Stimulated activated naive CD8-positive, alpha-beta T cell treated with anti-CD3 and anti-CD28 coated beads, Interleukin-15, amount 100 ng/mL, for 72 hours (primary cell): ENCODE measurements around the gene SLCO3A1.
A peak's percentile ranks its signal among the peaks of the same experiment; 100 is the strongest.

Source experiments
- ATAC-seq: fragments of 150-1000 bp; cut with Tn5 transposase; 2 replicates; pipeline ENCODE4 v1.10.0; 2021; ENCODE audit warnings: mild to moderate bottlenecking, moderate library complexity
- DNase-seq, 2 donors: peaks; one replicate each; pipeline ENCODE4 v3.0.0; 2021 to 2022
- H3K27ac Mint-ChIP-seq, 2 donors: one replicate each; pipeline ENCODE4 v1.8.0; 2022; ENCODE audit warnings: mild to moderate bottlenecking in 2 of 2, mixed read lengths in 2 of 2, moderate library complexity in 2 of 2
- H3K27me3 Mint-ChIP-seq: one replicate; pipeline ENCODE4 v1.8.0; 2022; ENCODE audit warnings: mixed read lengths
- H3K4me1 Mint-ChIP-seq: one replicate; pipeline ENCODE4 v1.8.0; 2022; ENCODE audit warnings: mild to moderate bottlenecking, mixed read lengths
- H3K4me3 Mint-ChIP-seq, 2 donors: one replicate each; pipeline ENCODE4 v1.8.0; 2022; ENCODE audit warnings: mild to moderate bottlenecking in 2 of 2, mixed read lengths in 2 of 2, moderate library complexity in 1 of 2
- H3K9me3 Mint-ChIP-seq, 2 donors: one replicate each; pipeline ENCODE4 v1.8.0; 2022; ENCODE audit warnings: mixed read lengths in 2 of 2

SLCO3A1 gene

GRCh38 chr15:91924837-91925495, 71.5 kb downstream of the SLCO3A1 start:
- Mint-ChIP-seq H3K27me3 (no peaks in the 10 kb centered on the region), H3K4me1 (peaks cover 14% of the 10 kb centered on the region), H3K9me3 (no peaks in the 10 kb centered on the region), H3K27ac (peak overlapping the region in 1 of 2 donors; percentile 62), H3K4me3 (no peak overlapping the region)
- DNase-seq (no peak), ATAC-seq (no peak)

DNA sequence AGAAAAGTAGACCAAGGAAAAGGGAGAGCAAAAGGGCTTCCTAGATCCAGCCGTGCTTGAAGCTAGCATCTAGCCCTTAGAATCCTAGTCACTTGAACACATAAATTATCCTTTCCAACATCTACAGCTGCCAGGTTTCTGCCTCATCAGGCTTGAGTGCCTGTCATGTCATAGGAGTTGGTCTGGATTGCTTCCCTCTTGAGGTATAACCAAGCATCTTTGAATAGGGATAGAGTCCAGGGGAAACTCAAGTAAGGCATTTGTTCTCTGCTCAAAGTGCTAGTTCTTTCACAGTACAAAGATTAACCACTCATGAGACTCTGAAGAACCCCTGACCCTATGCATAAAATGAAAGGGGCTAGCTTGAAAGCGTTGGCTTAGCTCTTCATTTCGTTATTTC, 72.3 kb downstream of the SLCO3A1 start:
- Mint-ChIP-seq H3K27ac (no peak overlapping the region), H3K4me1 (peaks cover 14% of the 10 kb centered on the region), H3K9me3 (no peaks in the 10 kb centered on the region), H3K4me3 (no peak overlapping the region), H3K27me3 (no peaks in the 10 kb centered on the region)
- ATAC-seq (no peak), DNase-seq (no peak)

- H3K27ac Mint-ChIP-seq = no peak overlapping the region
- no peak overlapping the region for H3K4me3 Mint-ChIP-seq
- DNase-seq (no peak), ATAC-seq (no peak)
- H3K27me3 Mint-ChIP-seq = no peaks in the 10 kb centered on the region
- no peaks in the 10 kb centered on the region for H3K9me3 Mint-ChIP-seq
- peaks cover 4% of the 10 kb centered on the region for H3K4me1 Mint-ChIP-seq
Observed at GRCh38 chr15:91926908-91927270, 73.4 kb downstream of the SLCO3A1 start.

DNA sequence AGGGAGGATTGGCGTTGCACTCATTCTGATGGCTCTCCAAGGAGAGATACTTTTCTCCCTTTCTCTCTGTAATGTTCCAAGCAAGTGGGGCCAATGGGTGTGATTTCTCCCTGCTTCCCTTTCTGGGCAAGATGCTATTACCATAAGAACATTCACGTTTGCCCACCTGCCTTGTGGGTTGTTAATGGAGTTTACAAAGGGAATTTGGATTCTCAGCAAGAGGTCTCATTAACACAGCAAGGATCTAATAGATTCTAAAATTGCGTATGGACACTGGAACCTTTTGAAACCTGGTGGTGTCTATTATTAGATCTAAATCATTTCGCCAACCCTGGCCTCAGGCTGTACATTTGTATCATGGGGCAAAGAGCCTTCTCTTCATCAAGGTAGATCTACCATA, 74.1 kb downstream of the SLCO3A1 start:
- no peaks in the 10 kb centered on the region for H3K9me3 Mint-ChIP-seq
- no peak overlapping the region for H3K27ac Mint-ChIP-seq
- H3K4me3 Mint-ChIP-seq = no peak overlapping the region
- no peaks in the 10 kb centered on the region for H3K27me3 Mint-ChIP-seq
- ATAC-seq (no peak), DNase-seq (no peak)
- no peaks in the 10 kb centered on the region for H3K4me1 Mint-ChIP-seq

DNA sequence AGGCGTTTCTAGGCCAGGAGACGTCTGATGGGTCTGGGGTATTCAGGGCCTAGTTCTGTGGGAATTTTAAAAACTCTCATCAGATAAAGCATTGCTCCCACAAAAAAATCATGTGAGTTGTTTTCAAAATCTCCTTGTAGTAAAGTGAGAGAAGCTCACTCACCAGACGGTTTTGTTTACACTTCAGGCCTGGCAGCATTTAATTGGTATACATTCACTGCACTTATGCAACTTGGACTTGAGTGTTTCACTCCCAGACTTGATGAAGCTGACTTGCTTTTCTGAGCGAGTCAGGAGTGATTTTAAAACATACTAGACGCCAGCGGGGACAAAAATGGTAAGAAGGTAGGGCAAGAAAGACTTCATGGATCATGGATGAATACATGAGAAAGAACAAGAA, 75.2 kb downstream of the SLCO3A1 start:
- DNase-seq (no peak), ATAC-seq (no peak)
- H3K27ac Mint-ChIP-seq = no peak overlapping the region
- H3K27me3 Mint-ChIP-seq = no peaks in the 10 kb centered on the region
- no peaks in the 10 kb centered on the region for H3K4me1 Mint-ChIP-seq
- no peaks in the 10 kb centered on the region for H3K9me3 Mint-ChIP-seq
- H3K4me3 Mint-ChIP-seq = no peak overlapping the region

DNA sequence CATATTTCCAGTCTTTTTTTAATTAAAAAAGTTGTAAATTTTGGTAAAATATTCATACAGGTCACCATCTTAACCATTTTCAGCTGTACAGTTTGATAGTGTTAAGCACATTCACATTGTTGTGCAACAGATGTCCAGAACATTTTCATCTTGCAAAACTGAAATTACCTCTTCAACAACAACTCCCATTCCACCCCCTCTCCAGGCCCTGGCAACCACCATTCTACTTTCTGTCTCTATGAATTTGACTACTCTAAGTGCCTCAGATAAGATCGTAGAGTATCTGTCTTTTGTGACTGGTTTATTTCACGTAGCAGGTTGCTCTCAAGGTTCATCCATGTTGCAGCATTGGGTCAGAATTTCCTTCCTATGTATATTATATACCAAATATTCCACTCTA, 76.0 kb downstream of the SLCO3A1 start:
- Mint-ChIP-seq H3K27ac (peak overlapping the region in 1 of 2 donors; percentile 50), H3K9me3 (no peaks in the 10 kb centered on the region), H3K27me3 (no peaks in the 10 kb centered on the region), H3K4me3 (no peak overlapping the region), H3K4me1 (no peaks in the 10 kb centered on the region)
- ATAC-seq (no peak), DNase-seq (no peak)

- ATAC-seq (no peak), DNase-seq (no peak)
- H3K4me1 Mint-ChIP-seq = no peaks in the 10 kb centered on the region
- H3K27ac Mint-ChIP-seq = no peak overlapping the region
- H3K9me3 Mint-ChIP-seq = no peaks in the 10 kb centered on the region
- H3K4me3 Mint-ChIP-seq = no peak overlapping the region
- no peaks in the 10 kb centered on the region for H3K27me3 Mint-ChIP-seq
Observed at GRCh38 chr15:91930092-91930491, 76.6 kb downstream of the SLCO3A1 start.

DNA sequence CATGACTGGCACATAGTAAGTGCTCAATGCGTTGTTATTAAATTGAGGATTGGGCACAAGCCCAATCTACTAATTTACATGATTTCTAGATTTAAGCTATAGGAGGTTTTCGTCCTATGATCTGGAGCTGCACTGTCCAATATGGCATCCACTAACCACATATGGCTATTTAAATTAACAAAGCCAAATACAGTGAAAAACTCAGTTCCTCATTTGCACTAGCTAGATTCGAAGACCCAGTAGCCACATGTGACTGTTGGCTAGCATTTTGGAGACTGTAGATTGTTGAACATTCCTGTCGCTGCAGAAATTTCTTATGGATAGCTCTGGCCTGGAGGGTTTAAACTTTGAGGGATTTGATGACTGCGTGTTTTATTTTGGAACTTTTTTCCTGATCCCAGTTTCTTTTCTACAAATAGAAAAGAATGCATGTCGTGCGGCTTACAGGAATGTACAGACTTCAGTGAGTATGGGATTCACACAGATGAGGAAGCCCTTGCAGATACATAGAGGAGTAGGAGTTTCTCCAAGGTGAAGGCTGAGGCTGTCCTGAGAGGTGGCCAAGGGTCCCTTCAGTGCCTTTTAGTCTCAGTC, 82.8 kb downstream of the SLCO3A1 start:
- Mint-ChIP-seq H3K4me1 (peaks cover 22% of the 10 kb centered on the region), H3K9me3 (no peaks in the 10 kb centered on the region), H3K27me3 (no peaks in the 10 kb centered on the region), H3K4me3 (no peak overlapping the region), H3K27ac (no peak overlapping the region)
- DNase-seq (no peak), ATAC-seq (no peak)

GRCh38 chr15:91936927-91937326, 83.4 kb downstream of the SLCO3A1 start:
- peaks cover 22% of the 10 kb centered on the region for H3K4me1 Mint-ChIP-seq
- no peaks in the 10 kb centered on the region for H3K27me3 Mint-ChIP-seq
- no peak for ATAC-seq
- DNase-seq = no peak
- H3K9me3 Mint-ChIP-seq = no peaks in the 10 kb centered on the region
- no peak overlapping the region for H3K4me3 Mint-ChIP-seq
- no peak overlapping the region for H3K27ac Mint-ChIP-seq

DNA sequence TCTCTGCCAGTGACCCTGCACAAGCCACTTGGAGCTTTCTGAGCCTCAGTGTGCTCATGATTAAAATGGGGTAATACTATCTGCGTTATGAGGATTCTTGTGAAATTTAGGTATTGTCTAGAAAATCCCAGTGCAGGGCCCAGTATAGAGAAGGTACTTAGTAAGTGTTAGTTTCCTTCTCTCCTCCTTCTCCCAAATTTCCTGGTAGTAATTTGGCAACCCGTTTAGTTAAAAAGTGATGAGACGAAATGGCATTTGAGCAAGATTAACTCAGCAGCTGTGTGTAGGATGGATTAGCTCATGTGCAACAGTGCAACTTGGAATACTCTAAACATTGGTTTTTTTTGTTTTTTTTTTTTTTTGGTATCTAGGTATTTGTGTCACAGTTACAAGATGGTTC, 84.6 kb downstream of the SLCO3A1 start:
- Mint-ChIP-seq H3K27me3 (no peaks in the 10 kb centered on the region), H3K4me3 (no peak overlapping the region), H3K4me1 (peaks cover 28% of the 10 kb centered on the region), H3K27ac (no peak overlapping the region), H3K9me3 (no peaks in the 10 kb centered on the region)
- ATAC-seq = no peak
- no peak for DNase-seq

DNA sequence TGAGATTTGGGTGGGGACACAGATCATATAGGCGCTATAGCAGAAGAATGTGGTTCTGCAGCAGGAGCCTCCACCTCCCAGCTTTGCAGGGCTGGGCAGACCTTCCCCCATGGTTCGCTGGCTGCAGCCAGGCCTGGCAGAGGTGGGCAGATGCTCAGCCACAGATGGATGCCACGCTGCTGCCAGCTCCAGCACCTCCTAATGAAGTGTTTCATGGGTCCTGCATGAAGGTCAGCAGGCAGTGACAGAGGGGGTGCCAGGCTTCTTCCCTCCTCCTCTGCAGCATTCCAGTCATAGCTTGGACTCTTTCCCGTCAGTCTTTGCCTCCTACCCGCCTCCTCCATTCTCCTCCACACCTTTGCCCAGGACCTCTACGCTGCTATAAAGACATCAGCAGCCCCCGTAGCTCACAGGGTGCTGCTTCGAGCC, 85.9 kb downstream of the SLCO3A1 start:
- ATAC-seq (no peak), DNase-seq (no peak)
- Mint-ChIP-seq H3K9me3 (no peaks in the 10 kb centered on the region), H3K4me3 (no peak overlapping the region), H3K27ac (no peak overlapping the region), H3K27me3 (no peaks in the 10 kb centered on the region), H3K4me1 (peaks cover 36% of the 10 kb centered on the region)

- ATAC-seq (peak; percentile 71), DNase-seq (no peak)
- H3K27me3 Mint-ChIP-seq = peaks cover 8% of the 10 kb centered on the region
- H3K4me1 Mint-ChIP-seq = peaks cover 29% of the 10 kb centered on the region
- no peaks in the 10 kb centered on the region for H3K9me3 Mint-ChIP-seq
- H3K4me3 Mint-ChIP-seq = no peak overlapping the region
- peak overlapping the region in 1 of 2 donors; percentile 44 for H3K27ac Mint-ChIP-seq
Observed at GRCh38 chr15:91940496-91941381, 87.2 kb downstream of the SLCO3A1 start.

DNA sequence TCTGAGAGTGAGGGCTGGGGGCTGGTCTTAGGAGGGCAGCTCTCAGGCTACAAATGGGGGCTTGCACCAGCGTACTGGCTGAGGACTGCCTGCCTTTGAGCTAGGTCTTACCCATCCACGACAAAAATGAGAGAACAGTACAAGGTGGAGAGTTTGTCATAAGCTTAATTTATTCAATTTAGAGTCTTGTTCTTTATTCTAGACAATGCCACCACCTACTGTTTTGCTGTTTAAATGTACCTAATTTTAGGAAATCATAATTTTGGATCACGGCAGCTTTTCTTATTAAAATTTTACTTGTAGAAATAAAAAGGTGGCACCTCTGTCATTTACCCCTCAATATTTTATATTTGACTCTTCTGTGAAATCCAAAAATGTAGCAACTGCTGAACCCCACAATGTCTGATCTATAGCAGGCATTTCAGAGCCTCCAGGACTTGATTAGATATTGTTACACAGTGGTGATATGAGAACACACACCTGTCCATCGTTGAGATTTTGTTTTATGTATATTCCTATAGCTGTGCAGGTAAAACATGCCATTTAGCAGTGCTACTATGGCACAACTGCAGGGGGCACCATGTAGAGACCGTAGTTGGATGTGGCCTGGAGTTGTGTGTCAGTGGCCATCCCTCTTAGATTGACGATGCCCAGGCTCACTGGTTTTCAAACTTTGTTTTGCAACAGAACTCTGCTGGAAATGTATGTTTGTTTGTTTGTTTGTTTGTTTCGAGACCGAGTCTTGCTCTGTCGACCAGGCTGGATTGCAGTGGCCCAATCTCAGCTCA, 88.6 kb downstream of the SLCO3A1 start:
- no peak overlapping the region for H3K27ac Mint-ChIP-seq
- no peak overlapping the region for H3K4me3 Mint-ChIP-seq
- peak; percentile 19 for ATAC-seq
- H3K4me1 Mint-ChIP-seq = peaks cover 31% of the 10 kb centered on the region
- no peaks in the 10 kb centered on the region for H3K9me3 Mint-ChIP-seq
- H3K27me3 Mint-ChIP-seq = peaks cover 14% of the 10 kb centered on the region
- DNase-seq = no peak

DNA sequence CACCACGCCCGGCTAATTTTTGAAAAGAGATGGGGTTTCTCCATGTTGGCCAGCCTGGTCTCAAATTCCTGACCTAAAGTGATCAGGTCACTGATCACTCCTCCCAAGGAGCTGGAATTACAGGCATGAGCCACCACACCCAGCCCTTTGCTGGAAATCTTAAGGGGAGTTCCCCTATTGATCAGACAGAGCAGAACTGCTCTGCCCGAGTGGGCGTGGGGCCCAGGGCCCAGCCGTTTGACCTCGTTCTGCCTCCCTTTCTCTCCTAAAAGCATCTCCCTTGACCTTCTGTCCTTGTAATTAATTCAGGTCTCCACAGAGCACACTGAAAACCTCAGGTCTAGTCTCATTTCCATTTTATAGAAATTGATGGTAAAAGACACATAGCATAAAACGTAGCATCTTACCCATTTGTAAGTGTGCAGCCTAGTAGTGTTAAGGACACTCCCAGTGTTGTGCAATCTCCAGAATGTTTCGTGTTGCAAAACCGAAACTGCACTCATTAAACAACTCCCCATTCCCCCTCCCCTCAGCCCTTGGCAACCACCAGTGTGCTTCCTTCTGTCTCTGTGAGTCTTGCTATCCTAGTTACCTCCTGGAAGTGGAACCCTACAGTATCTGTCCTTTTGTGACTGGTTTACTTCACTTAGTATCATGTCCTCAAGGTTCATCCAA, 89.3 kb downstream of the SLCO3A1 start:
- peak in 1 of 2 donors; percentile 21 for DNase-seq
- H3K27me3 Mint-ChIP-seq = peaks cover 20% of the 10 kb centered on the region
- no peak overlapping the region for H3K27ac Mint-ChIP-seq
- H3K9me3 Mint-ChIP-seq = no peaks in the 10 kb centered on the region
- ATAC-seq = peak; percentile 70
- peaks cover 37% of the 10 kb centered on the region for H3K4me1 Mint-ChIP-seq
- peak overlapping the region; percentile 4 to 25 for H3K4me3 Mint-ChIP-seq

DNA sequence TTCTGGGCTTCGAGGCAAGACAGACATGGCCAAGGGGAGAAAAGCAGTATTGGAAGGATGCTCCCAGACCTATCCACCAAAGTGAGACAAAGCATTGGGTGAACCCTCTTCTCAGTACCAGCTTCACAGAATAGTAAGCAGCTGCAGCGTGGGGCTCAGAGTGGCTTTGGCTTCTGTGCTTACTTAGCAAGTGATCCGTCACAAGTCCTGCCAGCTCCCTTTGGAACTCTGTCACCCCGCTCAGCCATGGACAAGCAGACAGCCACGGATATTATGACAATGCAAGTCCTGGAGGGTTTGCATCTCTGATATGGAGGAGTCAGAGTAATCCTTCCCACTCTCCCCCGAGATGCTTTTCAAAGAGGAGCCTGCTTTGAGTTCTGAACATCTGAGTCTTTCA, 90.8 kb downstream of the SLCO3A1 start:
- Mint-ChIP-seq H3K27ac (no peak overlapping the region), H3K4me1 (peaks cover 37% of the 10 kb centered on the region), H3K4me3 (no peak overlapping the region), H3K27me3 (peaks cover 20% of the 10 kb centered on the region), H3K9me3 (no peaks in the 10 kb centered on the region)
- DNase-seq = no peak
- no peak for ATAC-seq
